GM19395 (cell line): Measurements from ENCODE around the gene RIPOR3.
"Not testable (repeated sequence)": the region's sequence is repeated elsewhere in the genome, so short reads cannot be mapped to it uniquely, and the experiment has no call there.

Source experiments
- ATAC-seq: cut with Tn5 transposase; IDR thresholded peaks from one replicate; pipeline ENCODE4 v1.9.1; 2021; ENCODE audit warnings: mild to moderate bottlenecking, moderate library complexity; ENCODE audit not compliant: unreplicated experiment

The RIPOR3 gene

GRCh38 chr20:50724112-50724725, 32.9 kb upstream of the RIPOR3 start:
- no peak for ATAC-seq

GRCh38 chr20:50723672-50724071, 32.3 kb upstream of the RIPOR3 start:
- no peak for ATAC-seq

GRCh38 chr20:50722424-50723155, 31.2 kb upstream of the RIPOR3 start:
- no peak for ATAC-seq

GRCh38 chr20:50721881-50722281, 30.5 kb upstream of the RIPOR3 start:
- no peak for ATAC-seq

GRCh38 chr20:50720582-50720981, 29.2 kb upstream of the RIPOR3 start:
- no peak for ATAC-seq

- ATAC-seq: no peak
Measured at GRCh38 chr20:50720026-50720425, 28.7 kb upstream of the RIPOR3 start.

- no peak for ATAC-seq
Measured at GRCh38 chr20:50719328-50719727, 28.0 kb upstream of the RIPOR3 start.

- ATAC-seq: no peak
Measured at GRCh38 chr20:50717974-50718761, 26.8 kb upstream of the RIPOR3 start.

- no peak for ATAC-seq
Measured at GRCh38 chr20:50717312-50717711, 26.0 kb upstream of the RIPOR3 start.

- no peak for ATAC-seq
Measured at GRCh38 chr20:50716518-50716917, 25.2 kb upstream of the RIPOR3 start.

GRCh38 chr20:50715694-50716093, 24.4 kb upstream of the RIPOR3 start:
- ATAC-seq: no peak

- not testable (repeated sequence) for ATAC-seq
Measured at GRCh38 chr20:50714426-50714825, 23.1 kb upstream of the RIPOR3 start.

GRCh38 chr20:50713657-50714101, 22.3 kb upstream of the RIPOR3 start:
- no peak for ATAC-seq

GRCh38 chr20:50712771-50713656, 21.7 kb upstream of the RIPOR3 start:
- no peak for ATAC-seq

GRCh38 chr20:50711113-50711825, 19.9 kb upstream of the RIPOR3 start:
- no peak for ATAC-seq

- ATAC-seq: no peak
Measured at GRCh38 chr20:50710492-50711063, 19.2 kb upstream of the RIPOR3 start.

- ATAC-seq: no peak
Measured at GRCh38 chr20:50709636-50709973, 18.3 kb upstream of the RIPOR3 start.

GRCh38 chr20:50708845-50709635, 17.7 kb upstream of the RIPOR3 start:
- no peak for ATAC-seq

GRCh38 chr20:50704971-50705370, 13.6 kb upstream of the RIPOR3 start:
- no peak for ATAC-seq
